NCI-H187 (cell line): Measurements from ENCODE around the gene AK5.

ENCODE experiments used
- DNase-seq, 2 experiments: peaks; one replicate each; lab custom pipeline; 2025; lab: John Stamatoyannopoulos, UW

AK5 gene

DNA sequence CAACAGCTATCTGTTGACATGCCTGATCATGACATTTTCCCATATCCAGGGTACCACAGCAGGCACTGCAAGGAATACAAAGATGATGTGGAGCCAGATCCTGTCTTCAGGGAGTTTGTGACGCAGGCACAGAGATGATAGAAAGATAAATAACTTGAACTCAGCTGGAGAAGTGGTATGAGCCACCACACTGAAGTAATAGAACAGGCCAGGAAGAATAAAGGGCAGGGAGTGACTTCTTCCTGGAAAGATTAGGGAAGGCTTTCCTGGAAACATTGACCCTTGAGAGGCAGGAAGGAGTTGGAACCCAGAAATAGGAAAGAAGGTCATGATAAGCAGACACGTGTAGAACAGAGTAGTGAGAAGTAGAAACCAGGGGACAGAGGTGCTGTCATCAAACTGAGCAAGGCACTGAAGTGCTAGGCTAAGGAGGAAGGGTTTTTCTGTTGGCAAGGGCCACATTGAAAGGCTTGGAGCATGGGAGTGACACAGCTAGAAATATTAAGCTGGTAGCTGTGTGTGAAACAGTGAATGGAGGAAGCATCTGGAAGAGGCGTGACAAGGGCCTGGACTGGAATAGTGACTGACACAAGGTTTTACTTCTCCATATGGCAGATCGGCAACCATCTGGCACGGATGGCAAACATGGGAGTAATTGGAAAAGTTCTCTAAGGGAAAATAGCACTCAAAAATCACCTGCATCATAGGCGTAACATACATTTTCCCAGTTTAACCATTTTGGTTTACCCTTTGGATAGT lies 68.4 kb downstream of the AK5 start:
- no peak for DNase-seq

DNA sequence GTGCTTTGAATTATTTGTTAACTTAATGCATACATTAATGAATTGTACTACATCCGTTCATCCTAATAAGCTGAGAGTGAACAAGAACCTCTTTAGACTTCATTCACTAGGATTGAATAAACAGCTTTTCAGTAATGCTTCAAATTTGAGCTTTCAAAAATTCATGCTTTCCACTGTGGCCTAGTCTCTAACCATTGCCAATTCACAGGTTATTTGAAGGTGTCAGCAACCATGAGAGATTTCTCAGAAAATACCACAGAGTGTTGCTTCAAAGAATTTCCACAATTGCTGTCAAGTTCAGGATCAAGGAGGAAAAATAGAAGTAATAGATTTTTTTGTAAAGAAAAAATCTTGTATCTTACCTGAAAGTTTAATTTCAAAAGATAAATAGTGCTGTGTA lies 72.7 kb downstream of the AK5 start:
- DNase-seq: no peak

DNA sequence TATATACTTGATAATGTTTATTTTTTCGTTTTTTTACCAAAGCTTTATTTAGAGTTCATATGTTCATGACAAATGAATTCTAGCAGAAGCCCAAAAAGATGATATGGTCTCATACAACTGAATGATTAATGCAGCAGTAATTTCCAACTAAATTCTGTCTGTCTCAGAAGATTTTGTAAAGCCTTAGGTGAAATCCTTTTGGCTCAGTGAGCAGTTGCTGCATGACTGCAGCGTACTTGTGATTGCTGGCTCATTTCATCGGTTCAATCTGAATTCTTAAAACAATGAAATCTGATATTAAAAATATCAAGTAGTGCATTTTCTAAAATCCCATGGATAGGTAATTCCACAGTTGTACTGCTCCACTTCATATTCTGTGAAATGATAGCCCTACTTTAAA lies 73.2 kb downstream of the AK5 start:
- DNase-seq: no peak

DNA sequence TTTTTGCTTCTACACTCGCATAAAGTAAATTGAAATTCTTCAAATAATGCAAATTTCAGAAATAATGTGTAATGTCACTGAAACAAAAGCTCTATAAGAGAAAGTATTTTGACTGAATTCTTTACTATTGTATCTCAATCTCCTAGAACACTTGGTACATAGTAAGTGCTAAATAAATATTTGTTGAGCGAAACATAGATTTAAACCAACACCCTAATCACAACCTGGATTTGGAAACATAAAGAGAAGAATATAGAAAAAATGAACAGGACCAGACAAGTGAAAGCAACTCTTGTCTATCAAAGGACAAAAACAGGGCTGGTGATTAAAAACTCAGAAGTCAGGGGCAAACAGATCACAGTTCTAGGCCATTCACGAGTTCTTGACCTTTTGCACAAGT lies 74.3 kb downstream of the AK5 start:
- no peak for DNase-seq

DNA sequence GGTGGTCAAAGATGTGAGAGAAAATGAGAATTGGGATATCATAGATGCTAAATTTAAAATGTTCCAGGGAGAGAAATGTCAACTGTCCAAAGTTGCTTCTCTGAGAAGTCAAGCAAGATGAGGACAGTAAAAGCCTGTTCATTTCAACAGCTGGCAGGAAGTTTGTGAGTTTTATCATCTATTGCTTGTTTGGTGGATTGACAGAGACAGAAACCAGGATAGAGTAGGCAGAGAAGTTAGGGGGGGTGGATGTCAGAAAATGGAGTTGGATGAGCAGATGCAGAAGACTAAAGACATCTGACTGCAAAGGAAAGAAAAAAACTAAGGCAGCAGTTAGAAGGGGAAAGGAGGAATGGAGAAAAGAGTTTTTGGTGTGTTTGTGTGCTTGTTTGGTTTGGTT lies 78.4 kb downstream of the AK5 start:
- DNase-seq: no peak

DNA sequence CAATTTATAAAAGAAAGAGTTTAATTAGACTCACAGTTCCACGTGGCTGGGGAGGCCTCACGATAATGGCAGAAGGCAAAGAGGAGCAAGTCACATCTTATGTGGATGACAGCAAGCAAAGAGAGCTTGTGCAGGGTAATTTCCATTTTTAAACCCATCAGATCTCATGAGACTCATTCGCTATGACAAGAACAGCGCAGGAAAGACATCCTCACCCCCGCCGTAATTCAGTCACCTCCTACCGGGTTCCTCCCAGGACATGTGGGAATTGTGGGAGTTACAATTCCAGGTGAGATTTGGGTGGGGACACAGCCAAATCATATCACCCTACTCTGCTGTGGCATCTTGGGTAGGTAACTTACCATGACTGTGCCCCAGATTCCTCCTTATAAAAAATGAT lies 79.8 kb downstream of the AK5 start:
- no peak for DNase-seq

DNA sequence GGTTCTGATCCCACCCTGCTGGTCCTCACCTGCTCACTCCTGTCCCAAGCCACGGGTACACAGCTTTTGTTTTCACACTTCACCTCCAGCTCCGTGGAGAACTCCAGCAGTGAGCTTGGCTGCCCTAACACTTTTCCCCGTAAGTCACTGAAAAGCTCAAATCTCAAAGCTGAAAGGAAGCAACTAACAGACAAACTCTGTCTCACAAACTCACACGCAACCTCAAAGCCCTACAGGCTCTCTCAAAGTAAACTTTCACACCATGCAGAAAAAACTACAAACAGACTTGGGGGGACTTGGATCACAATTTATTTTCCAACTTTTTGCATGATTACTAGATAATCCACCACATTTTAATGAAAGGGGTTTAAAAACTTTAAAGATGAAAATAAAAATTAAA lies 88.3 kb downstream of the AK5 start:
- DNase-seq: no peak

DNA sequence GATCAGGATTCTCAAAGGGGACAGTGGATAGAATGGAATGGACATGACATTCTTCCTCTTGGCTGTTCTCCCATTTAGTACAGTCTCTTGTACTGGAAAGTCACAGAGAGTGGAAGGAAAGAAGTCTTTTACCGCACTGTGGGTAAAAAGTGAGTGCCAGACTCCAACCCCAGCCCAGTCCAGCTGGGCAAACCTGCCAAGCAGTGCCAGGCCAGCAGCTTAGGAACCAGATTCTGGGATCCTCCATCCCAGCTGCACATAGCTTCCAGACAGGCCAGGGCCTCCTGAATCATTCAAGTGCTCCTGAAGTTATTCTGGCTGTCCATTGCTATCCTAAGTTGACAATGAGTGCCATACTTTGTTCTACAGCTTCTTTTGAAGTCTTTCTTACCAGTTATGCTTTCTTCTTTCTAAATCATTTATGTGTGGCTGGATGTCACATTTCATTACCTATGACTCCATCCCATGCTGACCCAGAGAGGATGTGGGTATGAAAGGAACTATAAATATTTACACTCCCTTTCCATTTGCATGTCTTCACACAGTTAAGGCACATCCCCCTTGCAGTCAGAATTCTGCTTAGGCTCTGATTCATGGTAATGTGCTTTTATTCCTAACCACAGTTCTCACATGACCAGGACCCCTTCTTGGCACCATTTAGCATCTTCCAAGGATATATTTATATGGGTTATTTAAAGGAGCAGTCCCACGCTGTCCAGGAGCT lies 88.9 kb downstream of the AK5 start:
- DNase-seq: no peak

DNA sequence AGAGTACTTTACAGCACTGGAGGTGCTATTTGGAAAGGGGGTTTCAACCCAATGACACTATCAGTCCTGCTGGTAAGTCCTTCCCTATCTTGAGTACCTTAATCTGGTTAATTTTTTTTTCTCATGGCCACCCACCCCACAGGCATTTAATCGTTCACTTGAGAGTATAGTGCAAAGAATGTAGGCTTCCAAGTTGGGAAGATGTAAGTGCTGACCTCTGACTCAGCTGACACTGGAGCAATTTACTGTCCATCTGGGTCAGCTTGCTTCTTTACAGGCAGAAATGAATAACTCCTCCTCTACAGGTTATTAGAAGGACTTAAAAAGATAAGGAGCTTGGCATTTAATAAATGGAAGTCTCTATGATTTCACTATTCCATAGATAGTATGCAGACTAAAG lies 89.6 kb downstream of the AK5 start:
- DNase-seq: no peak

DNA sequence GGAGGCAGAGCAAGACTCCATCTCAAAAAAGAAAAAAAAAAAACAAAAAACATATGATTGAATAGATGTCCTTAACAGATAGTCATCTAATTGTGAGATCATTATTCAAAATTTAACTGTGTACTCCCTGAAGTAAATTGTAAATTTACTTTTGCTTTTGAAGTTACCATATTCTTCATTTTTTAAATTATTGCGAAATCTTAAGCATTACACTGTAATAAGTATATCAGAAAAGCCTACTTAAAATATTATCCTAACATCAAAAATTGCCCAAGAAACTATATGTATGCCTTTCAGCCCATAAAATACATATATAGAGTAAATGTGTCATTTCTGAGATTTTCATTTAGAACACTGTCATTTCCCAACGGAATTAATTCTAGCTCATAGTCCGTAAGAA lies 91.9 kb downstream of the AK5 start:
- no peak for DNase-seq

DNA sequence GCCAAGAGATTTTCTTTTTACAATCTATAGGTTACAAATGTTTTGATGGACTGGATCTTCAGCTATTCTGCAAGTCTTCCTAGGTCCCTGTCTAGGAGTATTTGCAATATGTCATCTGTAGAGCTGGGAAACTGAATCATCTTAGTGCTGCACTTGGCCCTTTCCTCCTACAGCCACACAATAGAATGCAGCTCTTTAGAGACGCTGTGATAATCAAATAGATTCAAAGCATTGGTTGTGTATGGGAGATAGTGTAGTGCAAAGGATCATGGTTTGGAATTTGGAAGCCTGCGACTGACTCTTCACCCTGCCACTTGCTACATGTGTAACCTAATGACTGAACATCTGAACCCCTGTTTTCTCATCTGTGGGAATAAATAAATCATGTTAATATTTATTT lies 93.7 kb downstream of the AK5 start:
- DNase-seq: no peak

DNA sequence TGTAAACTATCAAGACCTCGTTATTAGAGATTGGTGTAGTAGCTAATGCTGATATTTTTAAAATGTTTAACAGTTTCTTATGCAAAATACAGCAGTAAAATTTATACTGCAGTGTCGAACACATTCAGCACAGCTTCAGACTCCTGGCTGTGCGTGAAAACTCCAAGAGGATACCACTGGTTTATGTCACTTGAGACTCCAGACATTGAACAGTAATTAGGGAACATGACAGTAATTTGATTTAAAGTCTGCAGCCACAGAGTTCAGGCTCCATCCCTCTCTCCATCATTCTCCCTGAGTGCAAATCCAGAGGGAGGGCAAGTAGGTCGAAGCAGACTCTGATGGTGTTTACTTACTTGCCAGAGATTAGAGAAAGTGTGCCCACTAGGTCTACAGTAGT lies 94.2 kb downstream of the AK5 start:
- no peak for DNase-seq

DNA sequence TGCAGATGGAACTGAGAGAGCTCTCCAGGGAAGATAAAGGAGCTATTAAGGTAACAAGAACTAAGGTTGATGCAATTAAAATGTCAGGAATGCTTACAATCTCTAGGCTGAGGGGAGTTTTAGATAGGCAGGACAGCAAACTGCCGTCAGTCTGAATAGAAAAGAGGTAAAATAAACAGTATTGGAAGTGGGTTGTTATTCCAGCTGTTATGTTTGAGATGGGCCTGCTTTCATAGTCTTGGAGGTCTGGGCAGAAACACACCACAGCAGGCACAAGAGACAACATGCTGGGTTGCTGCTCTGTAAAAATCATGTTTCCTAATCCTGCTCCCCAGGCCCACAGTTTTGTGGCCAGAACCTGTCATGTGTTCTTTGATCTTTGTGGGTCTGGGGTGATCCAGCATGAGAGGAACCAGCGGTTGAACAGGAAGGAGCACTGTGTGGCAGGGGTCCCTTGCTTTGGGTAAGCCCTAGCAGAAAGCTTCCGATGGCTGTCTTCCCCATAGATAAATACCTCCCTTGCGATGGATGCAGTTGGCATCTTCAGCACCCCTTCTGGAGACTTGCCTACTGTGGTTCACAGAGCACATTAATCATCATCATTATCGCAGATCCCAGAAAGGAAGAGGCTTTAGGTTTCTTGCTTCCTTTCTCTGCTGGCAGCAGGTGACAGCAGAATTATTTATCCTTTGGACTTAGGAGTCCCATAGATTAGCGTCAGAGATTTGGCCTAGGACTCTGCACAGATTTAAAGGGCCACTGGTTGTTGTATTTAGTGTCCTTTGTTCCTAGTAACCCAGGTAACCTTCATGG lies 97.1 kb downstream of the AK5 start:
- DNase-seq: no peak

DNA sequence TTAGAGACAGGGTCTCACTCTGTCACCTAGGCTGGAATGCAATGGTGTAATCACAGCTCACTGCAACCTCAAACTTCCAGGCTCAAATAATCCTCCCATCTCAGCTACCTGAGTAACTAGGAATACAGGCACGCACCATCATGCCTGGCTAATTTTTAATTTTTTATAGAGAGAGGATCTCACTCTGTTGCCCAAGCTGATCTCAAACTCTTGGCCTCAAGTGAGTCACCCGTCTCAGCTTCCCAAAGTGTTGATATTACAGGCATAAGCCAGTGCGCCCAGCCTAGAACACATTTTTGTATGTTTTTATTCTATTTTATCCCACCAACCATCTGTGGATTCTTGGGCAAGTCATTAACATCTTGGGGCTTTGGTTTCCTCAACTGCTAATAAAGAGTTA lies 100.5 kb downstream of the AK5 start:
- DNase-seq: no peak

DNA sequence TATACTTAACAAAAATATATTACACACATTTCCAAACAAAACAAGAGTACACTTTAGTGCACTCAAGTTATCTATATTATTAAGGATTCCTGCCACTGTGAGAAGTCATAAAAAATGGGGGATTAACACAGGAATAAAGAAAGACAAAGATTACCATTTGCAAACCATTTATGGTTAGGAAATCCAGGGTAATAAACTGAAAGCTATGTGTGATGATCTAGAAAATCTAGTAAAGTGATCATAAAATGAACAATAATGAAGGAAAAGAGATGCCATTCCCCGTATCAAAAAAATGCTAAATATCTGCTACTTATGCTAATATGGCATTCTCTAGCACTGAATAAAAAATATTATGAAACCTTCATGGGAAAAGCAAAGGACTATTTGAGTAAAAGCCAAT lies 101.4 kb downstream of the AK5 start:
- no peak for DNase-seq

DNA sequence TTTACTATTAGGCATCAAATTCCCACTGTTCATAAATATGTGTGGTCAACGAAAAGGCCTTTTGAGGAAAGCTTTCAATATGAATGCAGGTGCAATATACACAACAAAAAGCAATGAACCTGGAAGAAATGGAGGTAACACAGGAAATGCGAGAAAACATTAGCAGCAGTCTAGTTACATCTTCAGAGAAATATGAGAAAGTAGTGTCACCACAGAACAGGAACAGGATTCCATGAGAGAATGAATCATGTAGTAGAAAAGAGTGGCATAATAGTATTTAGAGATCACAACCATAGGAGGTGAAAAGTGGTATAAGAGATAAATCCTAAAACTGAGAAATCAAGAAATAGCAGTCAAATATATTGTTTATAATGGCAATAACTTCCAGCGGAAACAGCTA lies 103.7 kb downstream of the AK5 start:
- no peak for DNase-seq

DNA sequence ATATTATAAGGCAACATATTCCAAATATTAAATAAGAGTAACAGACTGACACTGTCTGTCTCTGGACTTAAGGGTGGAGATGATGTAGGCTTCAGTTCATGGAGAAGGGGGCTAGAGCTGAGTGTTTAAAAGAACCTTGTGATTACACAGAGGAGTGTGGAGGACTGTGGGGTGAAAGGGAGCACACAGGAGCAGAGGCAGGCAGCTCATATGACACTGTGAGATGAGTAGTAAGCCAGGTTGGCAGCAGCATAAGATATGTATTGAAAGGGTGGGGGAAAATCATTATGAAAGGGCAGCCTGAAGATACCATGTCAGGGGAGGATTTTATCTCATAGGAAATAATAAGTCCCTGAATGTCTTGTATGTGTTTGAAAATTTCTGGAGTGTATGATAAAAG lies 104.5 kb downstream of the AK5 start:
- DNase-seq: no peak

DNA sequence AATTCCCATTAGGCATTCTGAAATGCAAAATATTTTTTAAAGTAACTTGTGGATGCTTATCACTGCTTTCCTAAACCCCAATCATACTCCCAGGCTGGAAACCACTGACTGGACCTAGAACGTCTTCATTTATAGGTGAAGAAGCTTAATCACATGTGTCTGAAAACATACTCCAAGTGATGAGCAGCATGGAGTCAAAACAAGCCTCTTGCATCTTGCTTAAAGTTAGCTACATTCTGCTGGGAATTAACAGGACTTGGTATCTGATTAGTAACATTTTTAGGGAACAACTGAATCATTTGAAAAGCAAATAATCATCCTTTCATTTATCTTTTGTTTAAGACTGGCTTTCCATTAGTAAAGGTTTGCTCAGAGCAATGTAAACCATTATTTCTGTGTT lies 105.7 kb downstream of the AK5 start:
- DNase-seq: no peak

DNA sequence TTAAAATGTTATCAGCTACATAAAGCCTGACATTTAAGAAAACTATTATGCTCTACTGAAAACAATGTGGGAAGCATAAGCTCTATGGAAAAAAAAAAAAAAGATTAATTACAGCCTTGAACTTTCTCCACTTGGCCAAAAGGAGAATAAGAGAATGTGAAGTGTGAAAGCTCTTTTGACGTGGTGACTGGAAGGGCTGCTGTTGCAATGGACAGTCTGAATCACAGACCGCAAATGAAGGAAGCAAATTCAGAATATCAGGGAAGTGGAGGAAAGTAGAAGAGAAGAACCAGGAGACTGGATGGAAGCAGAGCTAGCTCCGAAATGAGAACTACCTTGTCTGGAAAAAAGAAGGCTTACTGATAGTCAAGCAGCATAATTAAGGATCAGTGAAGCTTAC lies 106.8 kb downstream of the AK5 start:
- DNase-seq: no peak

DNA sequence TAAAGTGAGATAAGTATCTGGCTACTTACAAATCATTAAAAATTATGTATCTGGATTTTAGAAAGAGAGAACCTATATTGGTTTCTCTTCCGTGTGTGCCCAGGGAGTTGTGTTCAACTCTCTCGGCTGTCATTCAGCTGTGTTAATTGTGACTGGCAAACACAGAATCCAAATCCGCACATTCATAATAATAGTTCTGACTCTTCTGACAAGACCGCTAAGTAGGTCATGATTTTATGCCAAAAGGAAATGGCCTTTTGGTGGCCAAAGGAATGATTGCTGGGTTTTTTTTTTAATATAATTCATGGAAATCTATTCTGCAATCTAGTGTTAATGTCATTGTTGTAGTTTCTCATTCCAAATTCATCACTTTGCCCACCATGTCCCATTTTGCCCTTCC lies 110.7 kb downstream of the AK5 start:
- DNase-seq: no peak

DNA sequence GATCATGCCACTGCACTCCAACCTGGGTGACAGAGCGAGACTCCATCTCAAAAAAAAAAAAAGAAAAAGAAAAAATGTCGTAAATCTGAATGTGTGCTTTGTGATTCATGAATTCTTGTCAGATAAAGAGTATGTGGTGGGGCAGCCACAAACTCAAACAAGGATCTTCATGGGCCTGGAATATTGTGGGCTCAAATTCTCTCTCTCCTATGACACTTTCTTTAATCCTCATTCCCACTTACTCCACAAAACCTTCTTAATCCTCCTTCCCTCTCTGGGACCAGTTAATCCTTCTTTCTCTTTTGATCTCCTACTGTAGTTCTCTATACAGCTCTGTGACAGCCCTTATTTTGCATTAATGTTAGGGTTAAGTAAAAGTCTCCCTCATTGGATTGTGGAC lies 112.3 kb downstream of the AK5 start:
- DNase-seq: no peak

DNA sequence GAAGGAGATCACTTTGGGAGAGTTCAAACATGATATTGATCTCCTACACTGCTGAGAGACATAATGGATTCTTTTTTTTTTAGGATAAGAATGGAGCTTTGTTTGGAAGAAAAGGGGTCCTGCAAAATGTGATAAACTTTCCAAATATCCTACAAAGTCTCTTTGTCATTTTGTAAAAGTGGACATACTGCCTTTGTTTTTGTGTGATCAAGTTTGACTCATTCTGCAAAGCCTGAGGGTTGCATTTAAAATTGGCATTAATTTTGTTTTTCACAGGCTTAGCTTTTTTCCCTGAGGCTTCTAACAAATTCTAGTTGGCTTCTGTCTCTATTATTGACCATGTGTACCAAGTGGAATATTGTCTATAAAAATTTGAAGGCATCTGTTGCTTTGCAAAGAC lies 113.2 kb downstream of the AK5 start:
- no peak for DNase-seq

DNA sequence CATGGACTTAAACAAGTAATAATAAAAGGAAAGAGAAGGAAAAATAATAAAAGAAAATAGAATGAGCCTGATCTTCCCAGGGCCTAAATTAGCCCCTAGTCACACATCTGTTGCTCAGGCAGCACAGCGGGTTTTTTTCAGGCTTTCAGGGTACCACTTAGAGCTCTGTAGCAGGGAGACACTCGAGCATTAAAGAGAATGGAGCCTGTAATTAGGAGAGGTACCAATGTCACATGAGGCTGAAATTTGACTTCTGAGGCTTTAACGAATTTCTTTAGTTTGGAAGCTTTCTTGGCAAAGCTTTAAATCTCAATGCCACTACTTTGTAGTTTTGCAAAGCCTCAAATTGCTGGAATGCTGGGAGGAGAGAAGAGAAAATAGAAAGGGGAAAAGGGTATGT lies 116.3 kb downstream of the AK5 start:
- DNase-seq: no peak
